ENCODE measurements around the gene ENOPH1. TPM values are rescaled to one million over a fixed set of nuclear protein-coding genes. Genes with fewer than 3 reads are reported as not detected.

Gene ENOPH1
- total RNA-seq, 1 experiment from 2014 or later: 67.6 TPM

DNA sequence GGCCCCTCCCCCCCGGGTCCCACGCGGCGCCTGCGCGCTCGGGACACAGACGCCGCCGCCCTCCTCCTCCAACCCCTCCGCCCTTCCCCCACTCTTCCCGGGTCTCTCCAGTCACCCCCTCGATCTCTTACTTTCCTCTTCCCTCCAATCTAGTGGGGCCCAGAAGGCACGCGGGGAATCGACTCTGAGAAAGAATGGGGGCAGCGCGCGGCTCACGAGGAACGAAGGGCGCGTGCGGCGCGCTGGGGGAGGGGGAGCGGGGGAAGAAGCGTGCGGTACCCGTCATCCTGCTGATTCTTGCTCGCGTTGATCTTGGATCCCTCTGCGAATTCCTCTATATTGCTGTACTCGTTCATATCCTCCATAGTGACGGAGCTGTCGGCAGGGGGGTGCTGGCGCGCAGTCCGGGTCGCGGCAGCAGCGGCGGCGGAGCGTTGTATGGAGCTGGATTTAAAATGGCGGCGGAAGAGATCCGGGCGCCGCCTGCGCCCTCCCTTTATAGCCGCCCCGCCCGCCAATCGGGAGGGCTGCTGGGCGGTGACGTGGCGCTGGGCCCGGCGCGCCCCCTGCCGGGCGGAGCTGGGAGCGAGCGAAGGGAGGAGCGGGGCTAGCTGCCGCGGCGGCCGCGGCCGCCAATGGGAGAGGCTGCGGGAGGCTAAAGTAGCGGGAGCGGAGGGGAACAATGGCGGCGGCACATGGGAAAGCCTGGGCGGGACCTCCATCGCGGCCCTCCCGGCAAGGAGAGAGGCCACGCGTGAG is 1.2 kb upstream of the ENOPH1 start:
- DNase-seq: peak; percentile 89 to 96
- Histone ChIP-seq H3K4me1 (peaks cover 11% of the 10 kb centered on the region), H3K4me3 (ENCODE audit: low read depth, low read length) (peak overlapping the region; percentile 98), H3K27me3 (replicated peaks; ENCODE audit: control insufficient read depth, insufficient read depth, low read length) (no peaks in the 10 kb centered on the region), H3K36me3 (ENCODE audit: control insufficient read depth, insufficient read depth, low read length) (peaks cover 3% of the 10 kb centered on the region), H3K9me3 (no peaks in the 10 kb centered on the region)
- peaks cover 7% of the 10 kb centered on the region for H3K4me1 Mint-ChIP-seq (ENCODE audit: low read depth, unreplicated experiment)
- POLR2A ChIA-PET: interaction anchor here (0.5 to 2.5 kb wide), 15 partner anchors 9 to 471 kb away, joined by 3 to 59 read pairs (median 3); partner anchors contain the start of genes HNRNPD and THAP9
- peak overlapping the region; percentile 99 for H3K27ac Mint-ChIP-seq (ENCODE audit: unreplicated experiment)
- BruUV-seq (replicated peaks): no TSS peak
- intact Hi-C loops (cut with micrococcal nuclease; ENCODE audit: unreplicated experiment): loop anchor here (1.0 kb wide), 1 partner anchor 55 kb away; no protein-coding TSS in a partner anchor
- H3K27me3 Mint-ChIP-seq (ENCODE audit: insufficient read depth, unreplicated experiment): no peaks in the 10 kb centered on the region
- TF ChIP-seq, protein P1, sequence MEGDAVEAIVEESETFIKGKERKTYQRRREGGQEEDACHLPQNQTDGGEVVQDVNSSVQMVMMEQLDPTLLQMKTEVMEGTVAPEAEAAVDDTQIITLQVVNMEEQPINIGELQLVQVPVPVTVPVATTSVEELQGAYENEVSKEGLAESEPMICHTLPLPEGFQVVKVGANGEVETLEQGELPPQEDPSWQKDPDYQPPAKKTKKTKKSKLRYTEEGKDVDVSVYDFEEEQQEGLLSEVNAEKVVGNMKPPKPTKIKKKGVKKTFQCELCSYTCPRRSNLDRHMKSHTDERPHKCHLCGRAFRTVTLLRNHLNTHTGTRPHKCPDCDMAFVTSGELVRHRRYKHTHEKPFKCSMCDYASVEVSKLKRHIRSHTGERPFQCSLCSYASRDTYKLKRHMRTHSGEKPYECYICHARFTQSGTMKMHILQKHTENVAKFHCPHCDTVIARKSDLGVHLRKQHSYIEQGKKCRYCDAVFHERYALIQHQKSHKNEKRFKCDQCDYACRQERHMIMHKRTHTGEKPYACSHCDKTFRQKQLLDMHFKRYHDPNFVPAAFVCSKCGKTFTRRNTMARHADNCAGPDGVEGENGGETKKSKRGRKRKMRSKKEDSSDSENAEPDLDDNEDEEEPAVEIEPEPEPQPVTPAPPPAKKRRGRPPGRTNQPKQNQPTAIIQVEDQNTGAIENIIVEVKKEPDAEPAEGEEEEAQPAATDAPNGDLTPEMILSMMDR (IDR thresholded peaks at IDR 0.05; ENCODE audit: insufficient read depth in 1 of 2, low read depth in 1 of 2, low read length in 1 of 2, severe bottlenecking in 1 of 2, unreplicated experiment in 1 of 2): peak; percentile 51 to 93
- peak overlapping the region; percentile 89 for H3K4me3 Mint-ChIP-seq (ENCODE audit: unreplicated experiment)
- CTCF ChIA-PET: interaction anchor here (0.6 to 1.5 kb wide), 5 partner anchors 9 to 172 kb away, joined by 3 to 12 read pairs (median 4); partner anchors contain the start of gene HNRNPD
- H3K36me3 Mint-ChIP-seq (ENCODE audit: insufficient read depth, unreplicated experiment): peaks cover 77% of the 10 kb centered on the region
- H3K9me3 Mint-ChIP-seq (ENCODE audit: unreplicated experiment): no peaks in the 10 kb centered on the region

DNA sequence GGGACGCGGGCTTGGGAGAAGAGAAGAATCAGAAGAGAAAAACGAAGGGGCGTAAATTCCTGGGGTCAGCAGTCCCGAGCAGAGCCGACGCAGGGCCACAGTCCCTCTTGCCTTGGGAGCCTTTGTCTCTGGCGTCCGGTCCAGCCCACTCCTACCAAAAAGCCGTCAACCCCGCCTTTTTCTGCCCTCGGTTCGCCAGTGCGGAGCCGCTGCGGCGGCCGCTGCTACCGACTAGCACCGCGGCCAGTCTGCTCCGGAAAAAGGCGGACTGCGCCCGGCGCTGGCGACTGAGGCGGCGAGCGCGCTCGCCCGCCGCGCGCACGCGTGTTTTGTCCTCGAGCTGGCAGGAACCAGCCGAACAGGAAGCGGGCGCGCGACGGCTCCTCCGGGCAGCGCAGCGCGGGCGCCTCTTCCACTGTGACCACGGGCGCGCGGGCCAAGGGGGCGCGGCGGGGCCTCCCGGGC is 630 bp upstream of the ENOPH1 start:
- H3K36me3 Mint-ChIP-seq (ENCODE audit: insufficient read depth, unreplicated experiment): peaks cover 77% of the 10 kb centered on the region
- H3K4me3 Mint-ChIP-seq (ENCODE audit: unreplicated experiment): peak overlapping the region; percentile 89
- CTCF ChIA-PET: interaction anchor here (0.6 to 1.5 kb wide), 4 partner anchors 10 to 56 kb away, joined by 3 to 12 read pairs (median 4); partner anchors contain the start of gene HNRNPD
- BruUV-seq (replicated peaks): no TSS peak
- POLR2A ChIA-PET: interaction anchor here (0.5 to 2.5 kb wide), 11 partner anchors 8 to 471 kb away, joined by 3 to 59 read pairs (median 3); partner anchors contain the start of genes HNRNPD and THAP9
- peak in 1 of 2 experiments; percentile 59 for DNase-seq
- H3K27ac Mint-ChIP-seq (ENCODE audit: unreplicated experiment): peak overlapping the region; percentile 99
- H3K27me3 ChIP-seq (replicated peaks; ENCODE audit: control insufficient read depth, insufficient read depth, low read length): no peaks in the 10 kb centered on the region
- H3K36me3 ChIP-seq (ENCODE audit: control insufficient read depth, insufficient read depth, low read length): peaks cover 1% of the 10 kb centered on the region
- peak overlapping the region; percentile 98 for H3K4me3 ChIP-seq (ENCODE audit: low read depth, low read length)
- H3K9me3 ChIP-seq: no peaks in the 10 kb centered on the region
- intact Hi-C loops (cut with micrococcal nuclease; ENCODE audit: unreplicated experiment): loop anchor here (1.0 kb wide), 1 partner anchor 55 kb away; no protein-coding TSS in a partner anchor
- H3K4me1 Mint-ChIP-seq (ENCODE audit: low read depth, unreplicated experiment): peaks cover 7% of the 10 kb centered on the region
- peaks cover 11% of the 10 kb centered on the region for H3K4me1 ChIP-seq
- H3K27me3 Mint-ChIP-seq (ENCODE audit: insufficient read depth, unreplicated experiment): no peaks in the 10 kb centered on the region
- no peaks in the 10 kb centered on the region for H3K9me3 Mint-ChIP-seq (ENCODE audit: unreplicated experiment)
- TF ChIP-seq, protein P1 (IDR thresholded peaks at IDR 0.05; ENCODE audit: insufficient read depth in 1 of 2, low read depth in 1 of 2, low read length in 1 of 2, severe bottlenecking in 1 of 2, unreplicated experiment in 1 of 2): no peak

DNA sequence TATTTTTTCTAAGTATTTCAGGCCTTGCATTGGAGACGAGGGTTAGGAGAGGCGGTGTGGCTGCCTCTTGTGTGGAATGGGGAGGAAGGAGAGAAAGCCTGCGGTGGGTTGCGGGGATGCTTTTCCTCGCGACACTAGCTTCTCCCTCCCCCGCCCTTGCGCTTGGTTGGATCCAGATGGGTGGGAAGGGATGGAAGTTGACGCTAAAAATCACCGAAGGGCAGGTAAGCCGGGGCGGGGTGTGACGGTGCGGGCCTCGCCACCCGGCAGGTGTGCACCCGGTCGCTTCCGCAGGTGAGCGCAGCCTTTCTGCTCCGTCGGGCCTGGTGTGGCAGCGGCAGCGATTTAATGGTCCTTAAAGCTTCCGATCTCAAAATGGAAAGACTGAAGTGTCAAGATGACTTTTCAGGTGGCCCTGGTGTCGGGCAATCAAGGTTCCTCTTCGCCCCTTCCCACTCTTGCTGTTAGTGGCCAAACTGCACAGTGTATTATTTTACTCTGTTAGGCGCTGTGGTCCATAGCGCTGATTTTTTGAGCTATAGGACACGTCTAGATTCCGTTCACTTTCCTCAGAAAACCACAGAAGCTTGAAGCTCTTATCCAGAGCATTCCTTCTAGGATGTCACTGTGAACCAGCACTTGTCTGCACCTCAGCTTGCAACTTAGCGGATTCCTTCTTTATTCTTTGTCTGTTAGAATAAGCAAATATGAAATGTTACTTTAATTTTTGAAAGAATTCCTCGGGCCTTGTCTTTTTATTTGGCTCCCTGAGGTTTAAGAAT is 765 bp downstream of the ENOPH1 start:
- Mint-ChIP-seq H3K27ac (ENCODE audit: unreplicated experiment) (peak overlapping the region; percentile 99), H3K36me3 (ENCODE audit: insufficient read depth, unreplicated experiment) (peaks cover 74% of the 10 kb centered on the region), H3K4me3 (ENCODE audit: unreplicated experiment) (peak overlapping the region; percentile 89), H3K9me3 (ENCODE audit: unreplicated experiment) (no peaks in the 10 kb centered on the region), H3K4me1 (ENCODE audit: low read depth, unreplicated experiment) (peaks cover 7% of the 10 kb centered on the region), H3K27me3 (ENCODE audit: insufficient read depth, unreplicated experiment) (no peaks in the 10 kb centered on the region)
- peak; percentile 49 to 52 for DNase-seq
- Histone ChIP-seq H3K9me3 (no peaks in the 10 kb centered on the region), H3K4me3 (ENCODE audit: low read depth, low read length) (peak overlapping the region; percentile 98), H3K36me3 (ENCODE audit: control insufficient read depth, insufficient read depth, low read length) (peaks cover 1% of the 10 kb centered on the region), H3K27me3 (replicated peaks; ENCODE audit: control insufficient read depth, insufficient read depth, low read length) (no peaks in the 10 kb centered on the region), H3K4me1 (peaks cover 18% of the 10 kb centered on the region)
- POLR2A ChIA-PET: interaction anchor here (0.6 to 0.7 kb wide), 2 partner anchors 57 kb away, joined by 3 read pairs; partner anchors contain the start of gene HNRNPD
- TSS peak; percentile 52 for BruUV-seq (replicated peaks)
- intact Hi-C loops (cut with micrococcal nuclease; ENCODE audit: unreplicated experiment): no loop called here
- CTCF ChIA-PET: no interaction called here
- TF ChIP-seq, protein P1 (IDR thresholded peaks at IDR 0.05; ENCODE audit: insufficient read depth in 1 of 2, low read depth in 1 of 2, low read length in 1 of 2, severe bottlenecking in 1 of 2, unreplicated experiment in 1 of 2): no peak
